Stomach (tissue), 9 donors: Measurements from ENCODE around the gene RGPD3. TPM values are rescaled to one million over a fixed set of nuclear protein-coding genes. Genes with fewer than 3 reads are reported as not detected.

Experiments
- DNase-seq, 2 donors: peaks; one replicate each; pipeline versions ENCODE4 v3.0.0 to v3.0.0-alpha.2; 2013 to 2019
- H3K27ac ChIP-seq, 5 donors: fragments of 200-600 bp in 4 of 5; sonication (generic) in 4 of 5; one replicate each; pipeline ENCODE4 v1.5.1; 2013 to 2019; ENCODE audit warnings: mild to moderate bottlenecking in 1 of 5, moderate library complexity in 1 of 5
- H3K27me3 ChIP-seq, 3 donors: fragments of 200-600 bp; sonication (generic); one replicate each; pipeline ENCODE4 v1.5.1; 2017 to 2019; ENCODE audit warnings: mixed run types in 1 of 3
- H3K36me3 ChIP-seq, 4 donors: fragments of 200-600 bp; sonication (generic); 1 replicate in 3 of 4; 2 replicates in 1 of 4; pipeline ENCODE4 v1.5.1; 2016 to 2019
- H3K4me1 ChIP-seq, 4 donors: fragments of 200-600 bp; sonication (generic); one replicate each; pipeline ENCODE4 v1.5.1; 2016 to 2019
- H3K4me3 ChIP-seq, 4 donors: fragments of 200-600 bp; sonication (generic) in 3 of 4; one replicate each; pipeline ENCODE4 v1.5.1; 2016 to 2019; ENCODE audit warnings: mild to moderate bottlenecking in 1 of 4
- H3K9me3 ChIP-seq, 4 donors: fragments of 200-600 bp; sonication (generic); one replicate each; pipeline ENCODE4 v1.5.1; 2016 to 2019
- CTCF ChIP-seq, 7 experiments: fragments of 450-650 bp in 4 of 7; fragments of 200-600 bp in 3 of 7; sonication (generic) in 3 of 7; IDR thresholded peaks; one replicate each; pipeline ENCODE4 v1.5.1; 2016 to 2019; ENCODE audit warnings: antibody characterized with exemption in 7 of 7, control low read depth in 2 of 7, mild to moderate bottlenecking in 1 of 7
- EP300 ChIP-seq: sonication (generic); formaldehyde crosslinking; IDR thresholded peaks from one replicate; pipeline ENCODE4 v1.6.1; 2017; ENCODE audit warnings: antibody characterized with exemption
- POLR2A ChIP-seq, 4 donors: fragments of 450-650 bp; IDR thresholded peaks; one replicate each; pipeline ENCODE4 v1.6.1; 2016; ENCODE audit warnings: antibody characterized with exemption in 4 of 4, control low read depth in 2 of 4, mild to moderate bottlenecking in 1 of 4, moderate library complexity in 1 of 4
- POLR2AphosphoS5 ChIP-seq, 3 donors: sonication (generic); formaldehyde crosslinking; IDR thresholded peaks; one replicate each; pipeline ENCODE4 v1.6.1; 2016; ENCODE audit warnings: antibody characterized with exemption in 3 of 3
- WGBS, 5 donors: extraction: QIAGEN DNeasy Blood & Tissue Kit in 3 of 5; methylation state at CpG; one replicate each; pipeline versions ENCODE4 v1.1.5 to v1.1.7; 2013 to 2018; 5-methylcytosine and 5-hydroxymethylcytosine counted together
- intact Hi-C: fragments of 100-400 bp; cut with DNase I; formaldehyde crosslinking; loops from one replicate; pipeline ENCODE4 v1.15.1; 2023; ENCODE audit warnings: low total_unique reads
- polyA plus RNA-seq, 3 donors: library from polyadenylated mRNA; stranded (reverse); fragments of 200-250 nt; gene quantifications; one replicate each; pipeline ENCODE4 v1.2.3, GENCODE V29; 2013
- total RNA-seq, 5 donors: library from RNA; depleted of rRNA; stranded (reverse); fragments of >200 nt; gene quantifications; one replicate each; pipeline versions ENCODE4 v1.1.0 to v1.2.3, GENCODE V29; 2014 to 2016
- donor health status: healthy with polysubstance abuse.
- donor health status: Bipolar disorder and iron deficiency.
- donor health status: healthy.

The RGPD3 gene
- total and polyA plus RNA-seq, 8 donors: 0.06 to 4.1 (median 0.31) TPM; not detected in 4

GRCh38 chr2:106362789-106363188 lies 105.4 kb downstream of the RGPD3 start:
- intact Hi-C loops: no loop called here
- peaks cover 0 to 8% (median 0%) of the 10 kb centered on the region in 4 donors for H3K4me1 ChIP-seq
- DNase-seq: no peak
- H3K27me3 ChIP-seq: no peaks in the 10 kb centered on the region
- no peak overlapping the region for H3K27ac ChIP-seq
- H3K9me3 ChIP-seq: no peaks in the 10 kb centered on the region
- no peak overlapping the region for H3K4me3 ChIP-seq
- 0% methylated on average over 1 of the region's 1 CpG for WGBS, 5 donors
- H3K36me3 ChIP-seq: no peaks in the 10 kb centered on the region
- TF ChIP-seq POLR2AphosphoS5 (IDR thresholded peaks at IDR 0.05) (no peak), POLR2A (IDR thresholded peaks at IDR 0.05) (no peak)

- DNase-seq: no peak
- H3K4me1 ChIP-seq: peaks cover 0 to 12% (median 6%) of the 10 kb centered on the region in 4 donors
- H3K4me3 ChIP-seq: no peak overlapping the region
- H3K36me3 ChIP-seq: no peaks in the 10 kb centered on the region
- H3K9me3 ChIP-seq: no peaks in the 10 kb centered on the region
- TF ChIP-seq POLR2A (IDR thresholded peaks at IDR 0.05): no peak
- no peak for TF ChIP-seq POLR2AphosphoS5 (IDR thresholded peaks at IDR 0.05)
- no peak for TF ChIP-seq CTCF (IDR thresholded peaks at IDR 0.05)
- no peak for TF ChIP-seq EP300
- intact Hi-C loops: no loop called here
- H3K27me3 ChIP-seq: no peaks in the 10 kb centered on the region
- H3K27ac ChIP-seq: no peak overlapping the region
- 90 to 99% (median 96%) methylated on average over 7 of the region's 7 CpGs for WGBS, 5 donors
Measured at GRCh38 chr2:106359512-106359911, 108.7 kb downstream of the RGPD3 start.

GRCh38 chr2:106358521-106358920 lies 109.7 kb downstream of the RGPD3 start:
- Histone ChIP-seq H3K27ac (no peak overlapping the region), H3K4me3 (no peak overlapping the region), H3K9me3 (no peaks in the 10 kb centered on the region), H3K4me1 (peaks cover 0 to 12% (median 6%) of the 10 kb centered on the region in 4 donors), H3K27me3 (no peaks in the 10 kb centered on the region), H3K36me3 (no peaks in the 10 kb centered on the region)
- intact Hi-C loops: no loop called here
- no peak for DNase-seq
- TF ChIP-seq CTCF (IDR thresholded peaks at IDR 0.05) (no peak), EP300 (no peak), POLR2AphosphoS5 (IDR thresholded peaks at IDR 0.05) (no peak), POLR2A (IDR thresholded peaks at IDR 0.05) (no peak)
- WGBS, 5 donors: 55 to 72% (median 60%) methylated on average over 6 of the region's 6 CpGs

GRCh38 chr2:106358081-106358480 lies 110.1 kb downstream of the RGPD3 start:
- Histone ChIP-seq H3K9me3 (no peaks in the 10 kb centered on the region), H3K27me3 (no peaks in the 10 kb centered on the region), H3K4me3 (no peak overlapping the region), H3K4me1 (peaks cover 0 to 12% (median 6%) of the 10 kb centered on the region in 4 donors), H3K27ac (no peak overlapping the region), H3K36me3 (no peaks in the 10 kb centered on the region)
- intact Hi-C loops: no loop called here
- 78 to 83% (median 81%) methylated on average over 5 of the region's 5 CpGs for WGBS, 5 donors
- no peak for DNase-seq
- TF ChIP-seq POLR2A (IDR thresholded peaks at IDR 0.05): no peak
- no peak for TF ChIP-seq CTCF (IDR thresholded peaks at IDR 0.05)
- no peak for TF ChIP-seq EP300
- no peak for TF ChIP-seq POLR2AphosphoS5 (IDR thresholded peaks at IDR 0.05)

GRCh38 chr2:106356291-106356690 lies 111.9 kb downstream of the RGPD3 start:
- no peaks in the 10 kb centered on the region for H3K36me3 ChIP-seq
- H3K9me3 ChIP-seq: no peaks in the 10 kb centered on the region
- 6 to 20% (median 11%) methylated on average over 2 of the region's 2 CpGs for WGBS, 5 donors
- H3K4me3 ChIP-seq: no peak overlapping the region
- intact Hi-C loops: no loop called here
- peaks cover 0 to 12% (median 6%) of the 10 kb centered on the region in 4 donors for H3K4me1 ChIP-seq
- no peaks in the 10 kb centered on the region for H3K27me3 ChIP-seq
- DNase-seq: no peak
- H3K27ac ChIP-seq: no peak overlapping the region
- TF ChIP-seq CTCF (IDR thresholded peaks at IDR 0.05) (no peak), POLR2AphosphoS5 (IDR thresholded peaks at IDR 0.05) (no peak), EP300 (no peak), POLR2A (IDR thresholded peaks at IDR 0.05) (no peak)
